Measurements from ENCODE around the gene KCNK5. TPM values are rescaled to one million over a fixed set of nuclear protein-coding genes. Genes with fewer than 3 reads are reported as not detected.

The KCNK5 gene
- total RNA-seq, 2 donors from 2014 or later, result 0.78 to 0.87 TPM

GRCh38 chr6:39207416-39208222, 21.7 kb downstream of the KCNK5 start:
- Mint-ChIP-seq H3K27ac (no peak overlapping the region), H3K27me3 (peaks cover 5% of the 10 kb centered on the region), H3K36me3 (ENCODE audit: low read depth) (no peaks in the 10 kb centered on the region), H3K4me1 (peaks cover 13% of the 10 kb centered on the region), H3K4me3 (no peak overlapping the region)
- no peak for ATAC-seq
- DNase-seq, result no peak
- H3K9me3 ChIP-seq (ENCODE audit: control insufficient read depth, low read length, poor library complexity, severe bottlenecking), result no peaks in the 10 kb centered on the region

- Mint-ChIP-seq H3K4me3 (no peak overlapping the region), H3K27me3 (peaks cover 5% of the 10 kb centered on the region), H3K4me1 (peaks cover 13% of the 10 kb centered on the region), H3K36me3 (ENCODE audit: low read depth) (no peaks in the 10 kb centered on the region), H3K27ac (no peak overlapping the region)
- H3K9me3 ChIP-seq (ENCODE audit: control insufficient read depth, low read length, poor library complexity, severe bottlenecking), result no peaks in the 10 kb centered on the region
- DNase-seq (no peak), ATAC-seq (no peak)
Measured at GRCh38 chr6:39206250-39206721, 23.0 kb downstream of the KCNK5 start.

GRCh38 chr6:39204646-39205244, 24.5 kb downstream of the KCNK5 start:
- no peaks in the 10 kb centered on the region for H3K9me3 ChIP-seq (ENCODE audit: control insufficient read depth, low read length, poor library complexity, severe bottlenecking)
- Mint-ChIP-seq H3K27me3 (peaks cover 5% of the 10 kb centered on the region), H3K4me1 (peaks cover 10% of the 10 kb centered on the region), H3K4me3 (no peak overlapping the region), H3K27ac (no peak overlapping the region), H3K36me3 (ENCODE audit: low read depth) (no peaks in the 10 kb centered on the region)
- DNase-seq, result no peak
- no peak for ATAC-seq

- ATAC-seq (no peak), DNase-seq (no peak)
- peaks cover 4% of the 10 kb centered on the region for H3K4me1 Mint-ChIP-seq
- no peaks in the 10 kb centered on the region for H3K9me3 ChIP-seq (ENCODE audit: control insufficient read depth, low read length, poor library complexity, severe bottlenecking)
- no peak overlapping the region for H3K4me3 Mint-ChIP-seq
- H3K27ac Mint-ChIP-seq, result no peak overlapping the region
- no peaks in the 10 kb centered on the region for H3K36me3 Mint-ChIP-seq (ENCODE audit: low read depth)
- H3K27me3 Mint-ChIP-seq, result peaks cover 5% of the 10 kb centered on the region
Measured at GRCh38 chr6:39204160-39204495, 25.1 kb downstream of the KCNK5 start.

- no peak for DNase-seq
- Mint-ChIP-seq H3K4me3 (no peak overlapping the region), H3K27me3 (peaks cover 5% of the 10 kb centered on the region), H3K4me1 (peaks cover 4% of the 10 kb centered on the region), H3K27ac (no peak overlapping the region), H3K36me3 (ENCODE audit: low read depth) (no peaks in the 10 kb centered on the region)
- ATAC-seq, result no peak
- H3K9me3 ChIP-seq (ENCODE audit: control insufficient read depth, low read length, poor library complexity, severe bottlenecking), result no peaks in the 10 kb centered on the region
Measured at GRCh38 chr6:39203436-39204159, 25.7 kb downstream of the KCNK5 start.

GRCh38 chr6:39202166-39202565, 27.1 kb downstream of the KCNK5 start:
- DNase-seq, result no peak
- ATAC-seq, result no peak
- Mint-ChIP-seq H3K4me3 (no peak overlapping the region), H3K27me3 (no peaks in the 10 kb centered on the region), H3K27ac (no peak overlapping the region), H3K36me3 (ENCODE audit: low read depth) (no peaks in the 10 kb centered on the region), H3K4me1 (peaks cover 3% of the 10 kb centered on the region)
- H3K9me3 ChIP-seq (ENCODE audit: control insufficient read depth, low read length, poor library complexity, severe bottlenecking), result no peaks in the 10 kb centered on the region

- Mint-ChIP-seq H3K4me1 (no peaks in the 10 kb centered on the region), H3K4me3 (no peak overlapping the region), H3K36me3 (ENCODE audit: low read depth) (no peaks in the 10 kb centered on the region), H3K27me3 (no peaks in the 10 kb centered on the region), H3K27ac (no peak overlapping the region)
- no peaks in the 10 kb centered on the region for H3K9me3 ChIP-seq (ENCODE audit: control insufficient read depth, low read length, poor library complexity, severe bottlenecking)
- DNase-seq, result no peak
- no peak for ATAC-seq
Measured at GRCh38 chr6:39200498-39201020, 28.7 kb downstream of the KCNK5 start.

- Mint-ChIP-seq H3K36me3 (ENCODE audit: low read depth) (no peaks in the 10 kb centered on the region), H3K27ac (no peak overlapping the region), H3K27me3 (no peaks in the 10 kb centered on the region), H3K4me3 (no peak overlapping the region), H3K4me1 (no peaks in the 10 kb centered on the region)
- DNase-seq (no peak), ATAC-seq (no peak)
- H3K9me3 ChIP-seq (ENCODE audit: control insufficient read depth, low read length, poor library complexity, severe bottlenecking), result no peaks in the 10 kb centered on the region
Measured at GRCh38 chr6:39199976-39200375, 29.3 kb downstream of the KCNK5 start.

- no peaks in the 10 kb centered on the region for H3K36me3 Mint-ChIP-seq (ENCODE audit: low read depth)
- ATAC-seq (no peak), DNase-seq (no peak)
- H3K27ac Mint-ChIP-seq, result no peak overlapping the region
- H3K9me3 ChIP-seq (ENCODE audit: control insufficient read depth, low read length, poor library complexity, severe bottlenecking), result no peaks in the 10 kb centered on the region
- no peaks in the 10 kb centered on the region for H3K4me1 Mint-ChIP-seq
- H3K27me3 Mint-ChIP-seq, result no peaks in the 10 kb centered on the region
- no peak overlapping the region for H3K4me3 Mint-ChIP-seq
Measured at GRCh38 chr6:39199231-39199940, 29.9 kb downstream of the KCNK5 start.

GRCh38 chr6:39198528-39198927, 30.7 kb downstream of the KCNK5 start:
- Mint-ChIP-seq H3K4me3 (no peak overlapping the region), H3K27ac (no peak overlapping the region), H3K27me3 (no peaks in the 10 kb centered on the region), H3K36me3 (ENCODE audit: low read depth) (no peaks in the 10 kb centered on the region), H3K4me1 (no peaks in the 10 kb centered on the region)
- no peaks in the 10 kb centered on the region for H3K9me3 ChIP-seq (ENCODE audit: control insufficient read depth, low read length, poor library complexity, severe bottlenecking)
- DNase-seq (no peak), ATAC-seq (no peak)

- DNase-seq (no peak), ATAC-seq (no peak)
- H3K4me3 Mint-ChIP-seq, result no peak overlapping the region
- H3K36me3 Mint-ChIP-seq (ENCODE audit: low read depth), result no peaks in the 10 kb centered on the region
- H3K27ac Mint-ChIP-seq, result no peak overlapping the region
- H3K9me3 ChIP-seq (ENCODE audit: control insufficient read depth, low read length, poor library complexity, severe bottlenecking), result no peaks in the 10 kb centered on the region
- no peaks in the 10 kb centered on the region for H3K27me3 Mint-ChIP-seq
- no peaks in the 10 kb centered on the region for H3K4me1 Mint-ChIP-seq
Measured at GRCh38 chr6:39197922-39198500, 31.3 kb downstream of the KCNK5 start.

- DNase-seq (no peak), ATAC-seq (no peak)
- Mint-ChIP-seq H3K36me3 (ENCODE audit: low read depth) (no peaks in the 10 kb centered on the region), H3K27me3 (no peaks in the 10 kb centered on the region), H3K27ac (no peak overlapping the region), H3K4me1 (no peaks in the 10 kb centered on the region), H3K4me3 (no peak overlapping the region)
- no peaks in the 10 kb centered on the region for H3K9me3 ChIP-seq (ENCODE audit: control insufficient read depth, low read length, poor library complexity, severe bottlenecking)
Measured at GRCh38 chr6:39197521-39197920, 31.8 kb downstream of the KCNK5 start.

All from T-helper 17 cell (primary cell).